ENCODE data around the gene LHFPL6. TPM values are rescaled to one million over a fixed set of nuclear protein-coding genes. Genes with fewer than 3 reads are reported as not detected.

LHFPL6 gene
- total RNA-seq, 1 donor from 2014 or later = 5.3 TPM

GRCh38 chr13:39408512-39408911 lies 194.5 kb downstream of the LHFPL6 start:
- Histone ChIP-seq H3K4me3 (ENCODE audit: low read depth, low read length) (no peak overlapping the region), H3K36me3 (ENCODE audit: control insufficient read depth, insufficient read depth, low read length) (no peaks in the 10 kb centered on the region), H3K27me3 (ENCODE audit: control insufficient read depth, insufficient read depth, low read length) (no peaks in the 10 kb centered on the region)
- TF ChIP-seq, protein P1, sequence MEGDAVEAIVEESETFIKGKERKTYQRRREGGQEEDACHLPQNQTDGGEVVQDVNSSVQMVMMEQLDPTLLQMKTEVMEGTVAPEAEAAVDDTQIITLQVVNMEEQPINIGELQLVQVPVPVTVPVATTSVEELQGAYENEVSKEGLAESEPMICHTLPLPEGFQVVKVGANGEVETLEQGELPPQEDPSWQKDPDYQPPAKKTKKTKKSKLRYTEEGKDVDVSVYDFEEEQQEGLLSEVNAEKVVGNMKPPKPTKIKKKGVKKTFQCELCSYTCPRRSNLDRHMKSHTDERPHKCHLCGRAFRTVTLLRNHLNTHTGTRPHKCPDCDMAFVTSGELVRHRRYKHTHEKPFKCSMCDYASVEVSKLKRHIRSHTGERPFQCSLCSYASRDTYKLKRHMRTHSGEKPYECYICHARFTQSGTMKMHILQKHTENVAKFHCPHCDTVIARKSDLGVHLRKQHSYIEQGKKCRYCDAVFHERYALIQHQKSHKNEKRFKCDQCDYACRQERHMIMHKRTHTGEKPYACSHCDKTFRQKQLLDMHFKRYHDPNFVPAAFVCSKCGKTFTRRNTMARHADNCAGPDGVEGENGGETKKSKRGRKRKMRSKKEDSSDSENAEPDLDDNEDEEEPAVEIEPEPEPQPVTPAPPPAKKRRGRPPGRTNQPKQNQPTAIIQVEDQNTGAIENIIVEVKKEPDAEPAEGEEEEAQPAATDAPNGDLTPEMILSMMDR (IDR thresholded peaks at IDR 0.05; ENCODE audit: insufficient read depth, low read length, severe bottlenecking) = no peak
- DNase-seq (ENCODE audit: low read depth) (no peak), FAIRE-seq (no peak)

GRCh38 chr13:39407786-39408185 lies 195.2 kb downstream of the LHFPL6 start:
- TF ChIP-seq, protein P1 (IDR thresholded peaks at IDR 0.05; ENCODE audit: insufficient read depth, low read length, severe bottlenecking) = no peak
- H3K36me3 ChIP-seq (ENCODE audit: control insufficient read depth, insufficient read depth, low read length) = no peaks in the 10 kb centered on the region
- no peaks in the 10 kb centered on the region for H3K27me3 ChIP-seq (ENCODE audit: control insufficient read depth, insufficient read depth, low read length)
- DNase-seq (ENCODE audit: low read depth) (no peak), FAIRE-seq (no peak)
- H3K4me3 ChIP-seq (ENCODE audit: low read depth, low read length) = no peak overlapping the region

- FAIRE-seq = no peak
- no peaks in the 10 kb centered on the region for H3K36me3 ChIP-seq (ENCODE audit: control insufficient read depth, insufficient read depth, low read length)
- no peaks in the 10 kb centered on the region for H3K27me3 ChIP-seq (ENCODE audit: control insufficient read depth, insufficient read depth, low read length)
- no peak overlapping the region for H3K4me3 ChIP-seq (ENCODE audit: low read depth, low read length)
- no peak for DNase-seq (ENCODE audit: low read depth)
- TF ChIP-seq, protein P1 (IDR thresholded peaks at IDR 0.05; ENCODE audit: insufficient read depth, low read length, severe bottlenecking) = no peak
Measured at GRCh38 chr13:39407138-39407537, 195.9 kb downstream of the LHFPL6 start.

DNA sequence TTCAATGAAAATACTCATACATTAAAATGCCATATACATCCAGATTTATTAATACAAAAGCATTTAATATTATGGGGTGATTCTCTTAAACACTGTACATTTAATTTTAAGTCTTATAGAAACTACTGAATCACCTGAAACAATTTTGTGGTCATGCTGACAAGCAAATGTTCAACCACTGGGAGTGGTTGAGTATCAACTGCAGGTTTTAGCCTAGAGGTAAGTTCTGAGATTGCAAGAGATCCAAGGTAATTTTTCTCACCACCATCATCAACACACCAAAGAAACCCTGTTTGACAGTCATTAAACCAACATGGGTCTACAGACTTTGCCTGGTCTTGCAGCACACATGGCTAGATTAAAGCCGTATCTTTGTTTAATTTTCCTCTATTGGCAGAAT lies 196.3 kb downstream of the LHFPL6 start:
- Histone ChIP-seq H3K4me3 (ENCODE audit: low read depth, low read length) (no peak overlapping the region), H3K27me3 (ENCODE audit: control insufficient read depth, insufficient read depth, low read length) (no peaks in the 10 kb centered on the region), H3K36me3 (ENCODE audit: control insufficient read depth, insufficient read depth, low read length) (no peaks in the 10 kb centered on the region)
- TF ChIP-seq, protein P1 (IDR thresholded peaks at IDR 0.05; ENCODE audit: insufficient read depth, low read length, severe bottlenecking) = peak; percentile 4
- no peak for FAIRE-seq
- peak; percentile 66 for DNase-seq (ENCODE audit: low read depth)

GRCh38 chr13:39405596-39406205 lies 197.3 kb downstream of the LHFPL6 start:
- FAIRE-seq = no peak
- TF ChIP-seq, protein P1 (IDR thresholded peaks at IDR 0.05; ENCODE audit: insufficient read depth, low read length, severe bottlenecking) = no peak
- H3K27me3 ChIP-seq (ENCODE audit: control insufficient read depth, insufficient read depth, low read length) = no peaks in the 10 kb centered on the region
- no peak for DNase-seq (ENCODE audit: low read depth)
- H3K4me3 ChIP-seq (ENCODE audit: low read depth, low read length) = no peak overlapping the region
- H3K36me3 ChIP-seq (ENCODE audit: control insufficient read depth, insufficient read depth, low read length) = no peaks in the 10 kb centered on the region

DNA sequence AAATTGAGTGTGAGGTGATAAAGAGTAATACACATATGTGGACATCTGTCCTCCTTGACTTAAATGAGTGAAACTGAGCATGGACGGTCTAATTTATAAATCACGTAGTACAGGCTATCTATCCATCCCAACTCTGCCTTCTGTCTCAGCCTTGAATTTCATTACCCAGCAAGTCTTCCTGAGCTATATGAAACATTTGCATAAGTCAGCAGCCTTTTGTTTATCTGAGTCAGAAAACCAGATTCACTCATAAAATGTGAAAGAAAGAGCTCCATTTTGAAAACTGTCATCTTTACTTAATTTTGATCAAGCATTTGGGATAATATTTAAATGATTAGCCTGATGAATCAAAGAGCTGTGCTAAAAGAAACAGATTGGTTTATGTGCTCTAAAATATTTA lies 197.9 kb downstream of the LHFPL6 start:
- TF ChIP-seq, protein P1 (IDR thresholded peaks at IDR 0.05; ENCODE audit: insufficient read depth, low read length, severe bottlenecking) = no peak
- no peaks in the 10 kb centered on the region for H3K36me3 ChIP-seq (ENCODE audit: control insufficient read depth, insufficient read depth, low read length)
- DNase-seq (ENCODE audit: low read depth) (no peak), FAIRE-seq (no peak)
- H3K27me3 ChIP-seq (ENCODE audit: control insufficient read depth, insufficient read depth, low read length) = no peaks in the 10 kb centered on the region
- H3K4me3 ChIP-seq (ENCODE audit: low read depth, low read length) = no peak overlapping the region
